Activated CD4-positive, alpha-beta T cell treated with anti-CD3 and anti-CD28 coated beads, Interleukin-2, amount 50 U/mL, for 24 hours (primary cell): ENCODE results near the gene RBPJ.

ENCODE experiments used
- DNase-seq, 2 donors: peaks; one replicate each; pipeline ENCODE4 v3.0.0-alpha.2; 2020; ENCODE audit warnings: low read depth in 1 of 2, low spot score in 1 of 2

The RBPJ gene

DNA sequence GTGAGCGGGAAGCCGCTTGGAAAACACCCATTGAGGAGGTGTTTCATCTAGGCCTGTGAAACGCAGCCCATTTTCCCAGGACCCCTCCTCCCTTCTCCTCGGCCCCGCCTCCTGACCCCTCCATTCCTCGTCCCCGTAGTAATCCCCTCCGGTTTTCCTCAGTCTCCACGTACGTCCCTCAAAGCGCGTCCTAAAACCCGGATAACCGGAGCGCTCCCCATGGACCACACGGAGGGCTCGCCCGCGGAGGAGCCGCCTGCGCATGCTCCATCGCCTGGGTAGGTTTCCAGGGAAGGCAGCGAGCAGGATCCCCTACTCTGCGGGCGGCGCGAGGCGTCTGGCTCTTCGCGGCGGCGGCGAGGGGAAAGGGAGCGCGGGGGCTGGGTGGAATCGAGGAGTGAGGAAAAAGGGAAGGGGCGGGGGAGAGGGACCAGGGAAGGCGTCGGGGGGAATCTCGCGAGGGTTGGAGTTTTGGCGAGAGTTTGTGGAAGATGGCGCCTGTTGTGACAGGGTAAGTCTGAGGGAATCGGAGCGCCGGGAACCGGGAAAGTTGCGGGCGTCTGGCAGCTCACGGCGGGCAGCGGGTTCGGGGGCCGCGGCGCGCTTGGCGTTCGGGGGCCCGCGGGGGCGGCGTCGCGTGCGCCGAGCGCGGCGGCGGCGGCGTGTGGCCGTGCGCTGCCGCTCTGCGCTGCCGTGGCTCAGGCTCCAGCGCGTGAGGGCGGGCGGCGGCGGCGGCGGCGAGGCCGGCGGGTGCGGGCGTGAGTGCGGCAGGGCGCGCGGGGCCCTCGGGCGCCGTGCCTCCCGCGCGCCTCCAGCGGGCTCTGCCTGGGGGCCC is at the start of gene RBPJ:
TSS of gene RBPJ (plus strand) at position 477 of the 835 bp plus-strand sequence. CDS start at position 492, 15 bp downstream.
- DNase-seq: peak; percentile 69 to 78

DNA sequence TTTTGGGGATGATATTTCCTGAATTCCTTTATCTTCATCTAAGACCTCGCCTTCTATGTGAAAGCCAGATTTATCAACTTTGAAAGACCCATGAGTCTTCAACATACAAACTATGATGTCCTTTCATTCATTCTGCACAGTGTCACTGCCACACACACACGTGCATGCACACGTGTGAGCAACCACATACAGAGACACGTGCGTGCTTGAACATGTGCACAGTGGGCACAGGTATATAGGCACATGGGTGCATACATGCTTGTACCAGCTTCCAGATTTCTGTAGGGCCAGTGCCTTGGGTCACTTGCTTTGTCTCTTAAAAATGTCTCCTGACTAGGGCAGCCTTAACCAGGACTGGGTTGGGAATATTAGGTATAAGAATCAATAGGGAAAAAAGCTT is 49.1 kb upstream of the RBPJ start:
- no peak for DNase-seq

DNA sequence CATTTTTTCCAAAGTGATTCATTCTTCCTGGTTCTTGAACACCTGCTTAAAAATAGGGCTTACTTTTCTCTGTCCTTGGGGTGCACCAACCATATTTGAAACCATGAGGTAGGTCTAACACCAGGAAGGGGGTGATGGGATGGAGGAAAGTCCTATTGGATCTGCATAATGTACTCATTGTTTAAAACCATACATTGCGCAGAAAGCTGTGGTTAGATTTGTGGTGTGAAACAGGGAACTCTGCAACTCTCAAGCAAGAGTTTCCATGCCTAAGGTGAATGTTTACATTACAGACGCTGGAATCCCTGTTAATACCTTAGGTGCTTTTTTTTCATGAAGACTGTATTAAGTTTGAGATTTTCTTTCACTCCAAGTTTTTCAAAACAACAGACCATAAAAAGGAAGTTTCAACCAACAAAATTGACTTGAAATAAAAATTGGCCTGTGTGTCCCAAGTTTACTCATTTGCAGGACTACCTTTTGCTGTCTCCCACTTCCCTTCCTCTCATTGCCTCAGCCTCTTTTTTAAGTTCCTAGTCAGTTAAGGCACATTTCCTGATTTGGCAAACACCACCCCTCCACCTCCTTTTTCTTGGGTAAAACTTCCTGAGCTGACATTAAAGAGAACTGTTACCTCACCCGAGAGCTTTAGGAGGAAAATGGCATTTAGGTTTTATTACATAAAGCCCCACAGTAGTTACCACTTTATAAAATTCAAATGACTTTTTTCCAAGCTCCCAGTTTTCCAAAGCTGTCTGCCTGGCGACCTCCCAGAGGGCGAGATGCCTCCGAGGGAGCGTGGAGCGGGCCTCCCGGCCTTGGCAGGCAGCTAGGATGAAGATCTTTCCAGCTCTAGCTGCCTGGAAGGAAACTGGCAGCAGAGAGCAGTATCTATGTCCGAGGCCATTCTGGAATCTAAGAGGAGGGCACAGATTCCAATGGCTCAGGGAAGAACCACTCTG is 47.9 kb upstream of the RBPJ start:
- no peak for DNase-seq

DNA sequence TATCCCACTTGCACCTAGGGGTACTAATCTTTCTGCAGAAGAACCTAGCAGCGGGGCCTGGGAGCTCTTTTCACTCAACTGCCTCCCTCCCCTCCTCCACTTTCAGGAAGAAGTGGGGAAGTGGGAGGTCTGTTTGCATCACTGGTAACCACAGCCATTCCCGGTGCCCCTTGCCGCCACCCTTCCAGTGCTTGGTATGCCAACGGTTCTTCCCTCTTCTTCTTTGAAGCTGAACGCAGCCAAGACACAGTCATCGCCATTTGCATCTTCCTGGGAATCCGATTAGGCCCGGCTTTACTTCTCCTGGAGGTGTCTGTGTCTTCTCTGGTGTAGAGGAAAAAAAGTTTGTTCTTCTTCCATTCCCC is 47.2 kb upstream of the RBPJ start:
- DNase-seq: no peak

DNA sequence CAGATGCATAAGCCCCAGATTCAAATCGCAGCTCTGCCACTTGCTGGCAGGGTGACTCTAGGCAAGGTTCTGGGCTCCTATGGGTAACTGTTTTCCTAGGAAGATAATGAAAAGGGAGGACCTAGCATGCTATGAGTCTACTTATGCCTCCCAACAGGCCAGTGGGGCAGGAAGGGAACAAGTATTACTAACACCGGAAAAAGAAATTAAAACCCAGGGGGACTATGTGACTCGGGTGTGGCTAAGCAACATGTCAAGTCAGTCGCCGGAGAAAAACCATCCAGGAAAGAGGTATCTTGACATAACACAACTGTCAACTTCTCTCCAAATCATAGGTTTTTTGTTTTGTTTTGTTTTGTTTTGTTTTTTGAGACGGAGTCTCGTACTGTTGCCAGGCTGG is 45.5 kb upstream of the RBPJ start:
- DNase-seq: no peak

DNA sequence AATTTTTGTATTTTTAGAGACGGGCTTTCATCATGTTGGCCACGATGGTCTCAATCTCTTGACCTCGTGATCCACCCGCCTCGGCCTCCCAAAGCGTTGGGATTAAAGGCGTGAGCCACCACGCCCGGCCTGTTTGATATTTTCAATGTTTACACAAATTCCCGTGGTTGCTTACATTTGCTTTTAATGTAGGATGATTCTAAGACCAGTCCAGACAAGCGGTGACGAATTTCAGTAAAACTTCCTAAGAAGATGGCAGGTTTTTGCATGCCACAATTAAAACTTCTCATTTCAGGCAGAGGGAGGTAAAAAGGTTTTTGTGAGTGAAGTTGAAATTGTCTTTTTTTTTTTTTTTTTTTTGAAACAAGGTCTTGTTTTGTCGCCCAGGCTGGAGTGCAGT is 41.4 kb upstream of the RBPJ start:
- DNase-seq: no peak

DNA sequence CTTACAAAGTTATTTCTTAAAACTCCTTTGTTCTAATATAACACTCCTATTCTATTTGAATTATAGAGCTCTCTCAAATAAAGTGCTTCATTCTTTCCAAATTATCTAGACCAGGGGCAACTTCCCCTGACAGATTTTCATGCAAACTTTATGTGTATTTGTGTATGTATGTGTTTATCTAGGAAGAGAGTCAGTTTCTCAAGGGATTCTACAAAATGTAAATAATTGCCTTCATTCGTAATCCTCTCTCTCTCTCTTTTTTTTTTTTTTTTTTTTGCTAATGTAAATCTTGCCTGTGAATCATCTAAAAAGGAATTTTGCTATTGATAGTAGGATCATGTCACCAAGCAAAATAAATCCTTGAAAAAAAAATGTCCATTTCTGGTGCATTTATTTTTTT is 38.9 kb upstream of the RBPJ start:
- DNase-seq: no peak

DNA sequence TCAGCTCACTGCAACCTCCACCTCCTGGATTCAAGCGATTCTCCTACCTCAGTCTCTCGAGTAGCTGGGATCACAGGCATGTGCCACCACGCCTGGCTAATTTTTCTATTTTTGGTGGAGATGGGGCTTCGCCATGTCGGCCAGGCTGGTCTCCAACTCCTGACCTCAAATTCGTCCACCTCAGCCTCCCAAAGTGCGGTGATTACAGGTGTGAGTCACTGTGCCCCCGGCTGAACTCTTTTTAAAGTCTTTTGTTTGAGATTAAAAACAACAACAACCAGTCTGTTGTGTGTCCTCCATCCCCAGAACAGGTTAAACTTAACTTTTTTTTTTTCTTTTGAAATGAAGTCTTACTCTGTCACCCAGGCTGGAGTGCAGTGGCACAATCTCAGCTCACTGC is 36.3 kb upstream of the RBPJ start:
- no peak for DNase-seq

DNA sequence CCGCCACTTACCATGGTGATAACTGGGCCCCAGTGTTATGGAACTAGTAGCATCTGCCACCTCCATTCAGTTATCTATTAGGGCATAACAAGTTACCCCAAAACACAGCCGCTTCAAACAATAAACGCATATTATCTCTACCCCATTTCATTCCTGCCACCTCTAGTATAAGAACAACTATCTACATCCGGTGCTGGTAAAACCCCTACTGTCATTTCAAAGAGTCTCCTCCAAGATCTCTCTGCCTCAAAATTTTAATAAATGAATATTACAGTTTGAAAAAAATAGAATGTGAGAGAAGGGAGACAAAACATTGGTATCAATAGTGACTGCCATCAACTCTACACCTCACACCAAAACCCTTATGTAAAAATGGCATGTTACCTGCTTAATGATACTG is 35.5 kb upstream of the RBPJ start:
- DNase-seq: no peak

DNA sequence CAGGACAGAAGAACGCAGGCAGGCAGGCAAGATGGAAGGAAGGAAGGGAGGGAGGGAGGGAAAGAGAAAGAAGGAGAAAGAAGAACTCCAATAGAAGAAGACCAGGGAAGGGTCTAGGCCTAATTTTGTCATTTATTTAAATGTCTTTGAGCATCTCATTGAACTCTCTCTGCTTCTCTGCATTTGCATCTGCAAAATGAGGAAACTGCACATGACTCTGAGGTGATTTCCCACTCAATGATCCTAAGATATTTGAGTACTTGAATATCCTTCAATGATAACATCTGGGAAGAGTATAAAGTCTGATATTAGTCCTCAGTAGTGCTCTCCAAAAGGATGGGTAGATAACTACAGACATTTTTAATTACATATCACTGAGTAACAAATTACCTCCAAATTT is 33.1 kb upstream of the RBPJ start:
- no peak for DNase-seq

DNA sequence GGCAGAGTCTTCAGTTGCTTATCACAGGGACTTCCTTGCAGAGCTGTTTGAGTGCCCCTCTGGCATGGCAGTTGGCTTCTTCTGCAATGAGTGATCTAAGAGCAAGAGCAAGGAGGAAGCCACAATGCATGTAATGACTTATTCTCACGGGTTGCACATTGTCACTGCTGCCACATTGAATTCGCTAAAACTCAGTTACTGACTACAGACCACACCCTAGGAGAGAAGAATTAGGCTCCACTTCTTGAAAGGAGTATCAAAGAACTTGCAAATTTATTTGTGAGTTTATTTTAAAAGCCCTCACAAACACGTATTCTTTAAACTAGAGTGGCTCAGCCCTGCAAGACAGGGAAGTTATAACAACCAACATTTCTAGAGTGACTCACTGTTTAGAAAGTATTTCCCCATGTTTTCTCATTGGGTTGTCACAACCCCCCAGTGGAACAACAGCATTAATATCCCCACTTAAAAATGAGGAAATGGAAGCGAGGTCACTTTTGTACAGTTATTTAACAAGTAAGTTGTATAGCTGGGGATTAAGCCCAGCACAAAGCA is 32.4 kb upstream of the RBPJ start:
- no peak for DNase-seq

DNA sequence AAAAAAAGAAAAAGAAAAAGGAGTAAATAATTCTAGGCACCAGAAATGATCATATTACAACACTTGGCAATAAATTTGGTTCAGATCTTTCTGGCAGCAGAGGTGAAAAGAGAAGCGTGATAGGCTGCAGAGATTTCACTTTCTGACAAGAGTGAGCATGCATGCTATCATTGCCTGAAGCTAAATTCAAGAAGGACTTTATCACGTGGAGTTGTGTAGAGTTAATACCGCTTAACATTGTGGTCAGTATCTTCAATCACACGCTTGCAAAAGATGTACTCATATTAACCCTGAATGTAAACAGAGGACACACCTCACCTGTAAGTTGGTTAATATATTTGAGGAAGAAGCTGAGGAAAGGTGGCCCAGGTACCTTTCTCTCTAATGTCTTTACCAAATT is 31.4 kb upstream of the RBPJ start:
- no peak for DNase-seq

DNA sequence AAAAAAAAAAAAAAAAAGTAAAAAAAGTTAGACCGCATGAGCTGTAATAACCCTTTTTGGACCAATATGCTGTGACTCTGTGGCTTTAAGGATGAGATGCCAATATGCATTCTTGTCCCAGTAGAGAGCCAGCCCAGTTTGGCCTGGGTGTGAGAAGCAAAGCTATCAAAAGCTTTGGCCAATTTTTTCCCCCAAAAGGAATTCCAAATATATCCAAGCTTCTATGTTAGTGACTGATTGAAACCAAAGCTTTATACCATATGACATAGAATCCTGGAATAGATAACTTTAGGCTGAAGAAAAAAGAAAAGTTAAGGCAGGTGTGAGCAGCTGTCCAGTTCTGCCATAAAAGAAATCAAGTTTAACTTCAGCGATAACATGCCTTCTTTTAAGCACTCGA is 30.5 kb upstream of the RBPJ start:
- DNase-seq: no peak

DNA sequence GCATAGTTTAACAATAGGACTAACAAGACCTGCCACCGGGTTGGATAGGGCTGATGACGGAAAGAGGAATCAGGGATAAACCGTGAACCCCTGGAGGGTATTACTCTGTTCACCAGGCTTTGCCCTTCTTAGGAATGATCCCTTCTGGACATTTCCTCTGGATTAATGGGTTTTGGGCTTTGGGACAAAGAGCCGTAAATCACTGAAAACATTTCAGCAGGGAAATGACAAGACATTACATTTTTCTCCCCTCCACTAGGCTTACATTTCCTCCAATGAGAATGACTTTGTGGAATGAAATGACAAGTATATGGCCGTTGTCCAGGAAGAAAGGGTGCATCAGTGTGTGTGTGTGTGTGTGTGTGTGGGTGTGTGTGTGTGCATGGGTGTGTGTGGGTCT is 25.9 kb upstream of the RBPJ start:
- no peak for DNase-seq

DNA sequence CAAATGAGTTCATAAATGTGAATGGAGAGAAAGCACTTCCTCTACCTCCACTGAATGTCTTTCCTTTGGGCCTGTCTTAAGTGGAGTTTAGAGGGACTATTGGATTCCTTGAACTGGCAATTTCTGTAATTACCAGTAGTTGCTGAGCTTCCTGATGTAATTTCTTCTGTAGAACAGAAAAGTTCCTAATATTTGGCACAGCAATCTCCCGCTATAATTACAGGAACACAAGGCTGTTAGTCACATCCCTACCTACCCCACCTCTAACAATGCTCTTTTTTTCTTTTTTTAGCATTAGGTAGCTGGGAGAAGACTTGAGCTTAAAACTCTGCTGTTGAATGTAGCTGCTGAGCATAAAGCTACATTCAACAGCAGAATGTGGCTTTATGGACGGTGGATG is 24.8 kb upstream of the RBPJ start:
- DNase-seq: no peak

DNA sequence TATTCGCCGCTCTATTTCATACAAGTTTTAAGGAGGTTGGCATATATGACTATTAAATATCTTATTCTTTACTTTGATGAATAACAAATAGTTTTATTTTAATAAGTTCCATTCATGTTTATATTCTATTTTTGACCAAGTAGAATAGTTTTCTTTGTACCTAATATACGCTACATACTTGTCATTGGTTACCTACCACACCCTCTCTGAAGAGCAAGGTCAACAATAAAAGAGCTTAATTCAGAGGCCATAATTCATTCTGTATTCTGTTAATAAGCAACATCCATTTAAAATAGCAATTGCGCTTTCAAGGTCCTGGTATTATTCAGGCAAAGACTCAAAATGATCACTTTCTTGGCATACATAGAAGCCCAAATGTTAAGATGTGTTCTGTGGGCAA is 24.3 kb upstream of the RBPJ start:
- DNase-seq: no peak

DNA sequence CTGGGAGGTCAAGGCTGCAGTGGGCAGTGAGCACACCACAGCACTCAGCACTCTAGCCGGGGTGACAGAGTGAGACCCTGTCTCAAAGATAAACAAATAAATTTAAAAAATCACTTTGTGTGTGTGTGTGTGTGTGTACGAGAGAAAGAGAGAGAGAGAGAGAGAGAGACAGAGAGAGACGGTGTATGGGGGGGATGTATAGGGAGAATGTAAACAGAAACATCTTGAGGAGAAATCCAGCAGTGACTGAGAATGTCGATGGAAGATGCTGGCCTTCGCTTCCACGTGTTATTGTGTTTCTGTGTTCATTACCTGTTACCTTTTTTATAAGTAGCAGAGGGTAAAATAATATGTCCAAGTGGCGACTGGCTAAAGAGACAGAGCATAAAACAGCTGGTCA is 23.6 kb upstream of the RBPJ start:
- no peak for DNase-seq

DNA sequence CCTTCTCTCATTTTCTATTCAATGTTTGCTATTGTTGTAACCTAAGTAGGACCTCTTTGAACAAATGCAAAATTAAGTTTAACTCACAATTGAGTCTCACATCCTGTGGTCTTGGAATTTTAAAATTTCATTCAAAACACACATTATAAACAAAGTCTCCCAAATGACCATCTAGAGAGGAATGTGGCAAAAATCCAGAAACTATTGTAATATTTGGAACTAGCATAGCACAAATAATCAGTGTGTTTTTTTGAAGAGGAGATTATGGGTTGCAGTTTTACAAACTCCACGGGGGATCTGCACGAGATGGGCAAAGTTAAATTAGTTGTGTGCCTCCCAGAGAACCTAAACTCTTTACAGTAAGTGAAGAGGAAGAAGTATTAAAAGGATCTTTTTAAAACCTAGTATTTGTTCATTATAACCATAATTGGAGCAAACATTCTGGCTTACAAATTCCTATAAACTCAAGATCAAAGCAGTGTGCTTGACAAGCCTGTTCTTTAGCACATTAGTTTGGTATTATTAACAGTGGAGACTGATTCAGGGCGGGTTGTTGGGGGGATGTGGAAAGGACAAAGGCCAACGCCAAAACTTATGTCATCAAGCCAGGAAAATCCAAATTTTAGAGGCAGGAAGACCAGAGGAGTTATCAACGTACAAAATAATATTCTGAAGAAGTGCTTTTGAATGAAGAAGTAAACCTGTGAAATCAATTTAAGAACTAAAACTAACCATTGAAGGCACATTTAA is 22.4 kb upstream of the RBPJ start:
- no peak for DNase-seq

DNA sequence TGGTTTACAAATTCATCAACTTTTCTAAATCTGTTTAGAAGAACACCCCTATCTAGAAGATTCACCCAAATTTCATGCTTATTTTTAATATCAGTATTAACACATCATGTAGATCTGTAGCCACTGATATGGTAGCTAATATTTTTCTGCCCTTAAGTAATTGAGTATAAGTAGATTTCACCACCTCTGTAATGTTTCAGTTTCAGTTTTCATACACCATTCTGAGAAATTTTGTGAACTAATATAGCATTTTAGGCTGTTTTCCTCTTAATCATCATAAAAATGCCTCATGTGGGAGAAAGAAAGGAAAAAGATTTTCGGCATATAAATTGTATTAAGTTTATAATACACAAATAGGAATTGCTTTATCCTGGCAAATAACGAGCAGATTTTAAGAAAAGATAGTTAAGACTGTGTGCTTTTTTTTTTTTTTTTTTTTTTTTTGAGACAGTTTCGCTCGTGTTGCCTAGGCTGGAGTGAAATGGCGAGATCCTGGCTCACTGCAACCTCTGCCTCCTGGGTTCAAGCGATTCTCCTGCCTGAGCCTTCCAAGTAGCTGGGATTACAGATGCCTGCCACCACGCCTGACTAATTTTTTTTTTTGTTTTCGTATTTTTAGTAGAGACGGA is 21.4 kb upstream of the RBPJ start:
- DNase-seq: no peak

DNA sequence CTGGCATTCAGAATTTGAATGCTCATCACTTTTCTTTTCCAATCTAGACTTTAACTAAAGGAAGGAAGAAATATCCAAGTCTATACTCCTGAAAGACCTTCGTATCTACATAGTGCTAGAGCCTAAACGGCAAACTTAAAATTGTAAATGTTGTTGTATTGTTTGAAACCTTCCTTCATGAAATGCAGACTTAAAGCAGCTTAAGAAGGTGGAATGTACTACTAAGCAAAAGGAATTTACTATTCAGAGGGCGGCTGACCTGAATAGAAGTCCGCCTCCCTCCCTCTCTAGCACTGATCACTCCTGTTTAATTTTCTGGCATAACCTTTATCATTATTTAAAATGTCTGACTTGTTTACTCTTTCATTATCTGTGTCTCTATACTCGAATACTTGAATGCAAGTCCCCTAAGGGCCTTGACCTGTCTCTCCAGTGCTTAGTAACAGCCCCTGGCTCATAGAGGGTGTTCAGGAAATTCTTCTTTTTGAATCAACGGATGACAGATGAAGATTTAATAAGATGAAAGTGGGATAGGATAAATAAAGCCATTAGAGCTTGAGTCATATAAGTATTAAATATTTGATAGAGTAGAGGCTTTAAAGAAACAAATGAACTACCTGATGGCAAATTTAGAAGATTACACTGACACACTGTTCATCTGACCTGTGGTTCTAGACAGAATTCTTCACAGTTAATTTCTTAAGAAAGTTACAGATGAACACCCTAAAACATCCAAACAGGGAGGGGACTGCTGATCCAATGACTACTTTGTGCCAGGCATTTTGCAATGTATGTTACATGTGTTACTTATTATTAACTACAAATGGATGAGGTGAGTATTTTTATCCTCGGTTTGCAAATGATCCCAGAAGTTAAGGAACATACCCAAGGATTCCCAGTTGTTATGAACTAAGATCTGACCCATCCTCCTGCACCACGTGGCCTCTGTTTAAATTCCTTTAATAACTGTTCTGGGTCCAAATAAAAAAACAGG is 20.2 kb upstream of the RBPJ start:
- DNase-seq: no peak
